ENCODE data around the gene GAS6.

GRCh38 chr13:113811081-113811928 lies 52.6 kb downstream of the GAS6 start:
- TF ChIP-seq POLR2A (IDR thresholded peaks at IDR 0.05) (no peak), CTCF (IDR thresholded peaks at IDR 0.05) (no peak), EP300 (IDR thresholded peaks at IDR 0.05) (no peak)
